PC-9 (cell line): Measurements from ENCODE around the gene RREB1. TPM values are rescaled to one million over a fixed set of nuclear protein-coding genes. Genes with fewer than 3 reads are reported as not detected.

ENCODE experiments used
- BruUV-seq: library from RNA; stranded (reverse); fragments of 400-500 nt; replicated peaks from 2 replicates; lab custom pipeline; 2021; lab: Mats Ljungman, UMichigan
- CTCF ChIA-PET: fragments of 300-600 bp; sonication (Branson Sonifier 250); formaldehyde crosslinking; loops from one replicate; lab custom pipeline; 2022; ENCODE audit warnings: antibody characterized with exemption; lab: Charles Lee
- POLR2A ChIA-PET: fragments of 300-600 bp; sonication (Branson Sonifier 250); formaldehyde crosslinking; loops from one replicate; lab custom pipeline; 2022; ENCODE audit warnings: antibody characterized with exemption; ENCODE audit not compliant: unreplicated experiment; lab: Charles Lee
- DNase-seq, 2 experiments: peaks; one replicate each; pipeline versions ENCODE4 v3.0.0 to v3.0.0-alpha.2; 2015 to 2022; ENCODE audit warnings: mixed read lengths in 1 of 2
- H2AFZ ChIP-seq: fragments of 200-600 bp; sonication (generic); 2 replicates; pipeline ENCODE4 v1.8.1; 2017; ENCODE audit warnings: antibody characterized with exemption
- H3F3A ChIP-seq: fragments of 200-600 bp; sonication (generic); 2 replicates; pipeline ENCODE4 v1.8.1; 2017; ENCODE audit warnings: antibody characterized with exemption, mild to moderate bottlenecking, low read depth; ENCODE audit not compliant: insufficient read depth
- H3K27ac ChIP-seq: fragments of 200-600 bp; sonication (generic); 2 replicates; pipeline ENCODE4 v1.6.1; 2016; ENCODE audit warnings: mixed run types
- H3K27me3 ChIP-seq: fragments of 200-600 bp; sonication (generic); 2 replicates; pipeline ENCODE4 v1.6.1; 2016; ENCODE audit warnings: low read depth, mixed run types; ENCODE audit not compliant: insufficient read depth
- H3K36me3 ChIP-seq: fragments of 200-600 bp; sonication (generic); 2 replicates; pipeline ENCODE4 v1.6.1; 2016; ENCODE audit warnings: low read depth, mixed run types
- H3K4me1 ChIP-seq: fragments of 200-600 bp; sonication (generic); replicated peaks from 2 replicates; pipeline ENCODE4 v1.6.1; 2016; ENCODE audit warnings: mixed run types; ENCODE audit not compliant: insufficient read depth
- H3K4me2 ChIP-seq: fragments of 200-600 bp; sonication (generic); 2 replicates; pipeline ENCODE4 v1.6.1; 2017; ENCODE audit warnings: mixed run types
- H3K4me3 ChIP-seq: fragments of 200-600 bp; sonication (generic); 2 replicates; pipeline ENCODE4 v1.6.1; 2016; ENCODE audit warnings: mixed run types
- H3K79me2 ChIP-seq: fragments of 200-600 bp; sonication (generic); 2 replicates; pipeline ENCODE4 v1.6.1; 2017; ENCODE audit warnings: low read depth, mixed run types
- H3K9me2 ChIP-seq: fragments of 200-600 bp; sonication (generic); 2 replicates; pipeline ENCODE4 v1.8.1; 2017; ENCODE audit warnings: mild to moderate bottlenecking; ENCODE audit not compliant: insufficient read depth
- H3K9me3 ChIP-seq: fragments of 200-600 bp; sonication (generic); 2 replicates; pipeline ENCODE4 v1.8.1; 2016; ENCODE audit warnings: low read depth; ENCODE audit not compliant: insufficient read depth
- H4K20me1 ChIP-seq: fragments of 200-600 bp; sonication (generic); 2 replicates; pipeline ENCODE4 v1.8.1; 2017; ENCODE audit not compliant: insufficient read depth
- EZH2 ChIP-seq: fragments of 200-600 bp; sonication (generic); IDR thresholded peaks from 2 replicates; pipeline ENCODE4 v1.8.0; 2017; ENCODE audit warnings: antibody characterized with exemption, low read depth
- intact Hi-C: fragments of 100-400 bp; cut with micrococcal nuclease; formaldehyde crosslinking; loops from one replicate; pipeline ENCODE4 v1.10.0; 2022; ENCODE audit not compliant: unreplicated experiment
- total RNA-seq: library from RNA; stranded (reverse); gene quantifications from 2 replicates; pipeline ENCODE4 v1.2.3, GENCODE V29; 2021
- TF ChIP-seq, protein P1 (sequence below): fragments of 200-600 bp; sonication (generic); conservative IDR thresholded peaks from 2 replicates; pipeline ENCODE4 v1.6.1; 2017; ENCODE audit warnings: mixed run types, antibody characterized with exemption, mild to moderate bottlenecking, moderate library complexity

The RREB1 gene
- total RNA-seq, 1 experiment from 2014 or later = 38.4 TPM

DNA sequence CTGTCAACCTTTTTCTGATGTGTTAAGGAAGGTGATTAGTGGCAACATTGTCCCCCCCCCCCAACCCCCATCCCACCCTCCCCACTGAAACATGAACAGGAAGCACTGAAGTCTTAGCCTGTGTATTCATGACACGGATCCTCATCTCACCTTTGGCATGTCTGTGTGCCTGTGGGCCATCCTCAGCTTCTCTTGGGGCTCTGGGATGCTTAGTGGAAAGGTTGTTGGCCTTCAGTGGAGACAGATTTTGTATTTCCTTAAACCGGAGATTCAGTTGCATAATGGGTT lies 93.6 kb downstream of the RREB1 start:
- H3K9me3 ChIP-seq = no peaks in the 10 kb centered on the region
- no peaks in the 10 kb centered on the region for H4K20me1 ChIP-seq
- ChIA-PET CTCF (interaction anchor here (0.7 kb wide), 1 partner anchor 505 kb away, joined by 4 read pairs; no protein-coding TSS in a partner anchor), POLR2A (interaction anchor here (0.5 to 0.9 kb wide), 6 partner anchors 18 to 204 kb away, joined by 3 to 7 read pairs (median 4); no protein-coding TSS in a partner anchor)
- TF ChIP-seq EZH2 = no peak
- TF ChIP-seq, protein P1, sequence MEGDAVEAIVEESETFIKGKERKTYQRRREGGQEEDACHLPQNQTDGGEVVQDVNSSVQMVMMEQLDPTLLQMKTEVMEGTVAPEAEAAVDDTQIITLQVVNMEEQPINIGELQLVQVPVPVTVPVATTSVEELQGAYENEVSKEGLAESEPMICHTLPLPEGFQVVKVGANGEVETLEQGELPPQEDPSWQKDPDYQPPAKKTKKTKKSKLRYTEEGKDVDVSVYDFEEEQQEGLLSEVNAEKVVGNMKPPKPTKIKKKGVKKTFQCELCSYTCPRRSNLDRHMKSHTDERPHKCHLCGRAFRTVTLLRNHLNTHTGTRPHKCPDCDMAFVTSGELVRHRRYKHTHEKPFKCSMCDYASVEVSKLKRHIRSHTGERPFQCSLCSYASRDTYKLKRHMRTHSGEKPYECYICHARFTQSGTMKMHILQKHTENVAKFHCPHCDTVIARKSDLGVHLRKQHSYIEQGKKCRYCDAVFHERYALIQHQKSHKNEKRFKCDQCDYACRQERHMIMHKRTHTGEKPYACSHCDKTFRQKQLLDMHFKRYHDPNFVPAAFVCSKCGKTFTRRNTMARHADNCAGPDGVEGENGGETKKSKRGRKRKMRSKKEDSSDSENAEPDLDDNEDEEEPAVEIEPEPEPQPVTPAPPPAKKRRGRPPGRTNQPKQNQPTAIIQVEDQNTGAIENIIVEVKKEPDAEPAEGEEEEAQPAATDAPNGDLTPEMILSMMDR = no peak
- H3K9me2 ChIP-seq = no peaks in the 10 kb centered on the region
- peak overlapping the region; percentile 63 for H3K4me2 ChIP-seq
- no peaks in the 10 kb centered on the region for H3K27me3 ChIP-seq
- H3K36me3 ChIP-seq = 0 out of 2 replicates have a peak, but pooled peaks cover 4% of the 10 kb centered on the region
- no peak overlapping the region; the same call in 1 of the 2 replicates for H3K4me3 ChIP-seq
- H3K79me2 ChIP-seq = 0 out of 2 replicates have a peak, but pooled peaks cover 15% of the 10 kb centered on the region
- peaks cover 19% of the 10 kb centered on the region; the same call in 1 of the 2 replicates for H3F3A ChIP-seq
- peak overlapping the region; percentile 92 for H3K27ac ChIP-seq
- BruUV-seq = no TSS peak
- H3K4me1 ChIP-seq = peaks cover 36% of the 10 kb centered on the region
- H2AFZ ChIP-seq = no peak overlapping the region
- intact Hi-C loops = loop anchor here (1.0 to 5.0 kb wide), 2 partner anchors 36 to 56 kb away; no protein-coding TSS in a partner anchor
- no peak for DNase-seq

DNA sequence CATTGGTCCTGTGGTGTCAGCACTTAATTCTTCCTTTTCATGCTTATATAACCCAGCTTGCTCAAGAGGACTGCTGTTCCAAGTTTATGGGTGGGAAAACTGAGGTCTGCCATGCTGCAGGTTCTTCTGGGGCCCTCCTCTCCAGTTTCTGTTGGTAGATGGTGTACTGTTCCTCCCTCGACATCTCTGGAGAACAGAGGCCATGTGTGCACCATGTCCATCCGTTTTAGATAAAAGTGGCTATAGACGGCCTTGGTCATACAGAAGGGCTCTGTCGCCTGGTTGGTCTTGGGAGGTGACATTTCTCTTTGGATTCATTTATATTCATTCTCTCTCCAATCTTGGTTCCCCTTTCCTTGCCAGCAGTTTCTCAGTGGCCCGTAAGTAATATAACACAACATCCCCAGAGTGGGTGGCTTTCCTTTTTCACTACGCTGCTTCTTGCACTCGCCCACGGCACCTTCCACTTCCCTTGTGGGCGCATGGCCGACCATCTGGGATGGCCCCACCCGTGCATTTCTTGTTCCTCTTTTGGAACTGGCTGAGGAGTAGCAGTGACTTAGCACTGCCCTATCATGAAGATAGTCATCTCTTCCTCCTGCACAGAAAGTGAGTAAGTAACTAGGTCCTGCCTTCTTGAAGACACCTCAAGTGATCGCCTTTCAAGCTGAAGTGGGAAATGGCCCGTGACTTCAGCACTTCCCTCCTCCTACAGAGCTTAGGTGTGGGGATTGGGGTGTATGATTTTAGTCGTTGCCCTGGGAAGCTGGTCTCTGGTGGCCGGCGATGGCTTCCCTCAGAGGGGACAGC lies 94.2 kb downstream of the RREB1 start:
- no peaks in the 10 kb centered on the region for H3K9me3 ChIP-seq
- intact Hi-C loops = loop anchor here (1.0 to 5.0 kb wide), 2 partner anchors 35 to 57 kb away; no protein-coding TSS in a partner anchor
- H2AFZ ChIP-seq = no peak overlapping the region
- H3K36me3 ChIP-seq = 0 out of 2 replicates have a peak, but pooled peaks cover 4% of the 10 kb centered on the region
- H4K20me1 ChIP-seq = no peaks in the 10 kb centered on the region
- ChIA-PET CTCF (interaction anchor here (0.7 kb wide), 1 partner anchor 505 kb away, joined by 4 read pairs; no protein-coding TSS in a partner anchor), POLR2A (interaction anchor here (0.5 to 0.9 kb wide), 5 partner anchors 17 to 204 kb away, joined by 3 to 7 read pairs (median 4); no protein-coding TSS in a partner anchor)
- TF ChIP-seq, protein P1 = no peak
- no peak for TF ChIP-seq EZH2
- H3F3A ChIP-seq = peaks cover 19% of the 10 kb centered on the region; the same call in 1 of the 2 replicates
- no peaks in the 10 kb centered on the region for H3K9me2 ChIP-seq
- no TSS peak for BruUV-seq
- no peak overlapping the region; the same call in 1 of the 2 replicates for H3K4me3 ChIP-seq
- no peak for DNase-seq
- no peaks in the 10 kb centered on the region for H3K27me3 ChIP-seq
- H3K4me2 ChIP-seq = peak overlapping the region; percentile 63
- H3K4me1 ChIP-seq = peaks cover 36% of the 10 kb centered on the region
- H3K27ac ChIP-seq = peak overlapping the region; percentile 92
- H3K79me2 ChIP-seq = 0 out of 2 replicates have a peak, but pooled peaks cover 15% of the 10 kb centered on the region

DNA sequence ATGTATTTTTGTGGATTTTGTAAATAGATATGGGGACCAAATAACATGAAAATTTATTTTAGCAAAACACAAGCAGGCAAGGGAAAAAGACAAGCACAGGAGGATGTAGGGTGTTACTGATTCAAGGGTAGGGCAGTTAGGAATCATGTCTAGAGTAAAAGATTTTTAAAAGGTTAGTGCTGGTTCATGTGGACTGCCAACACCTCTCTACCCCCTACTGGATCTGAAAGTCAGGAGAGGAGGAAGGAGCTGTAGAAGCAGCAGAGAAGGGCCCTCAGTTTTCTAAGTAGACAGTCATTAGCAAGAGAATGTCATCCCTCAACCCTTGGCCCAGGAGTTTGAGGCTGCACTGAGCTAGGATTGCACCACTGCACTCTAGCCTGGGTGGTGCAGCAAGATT lies 95.2 kb downstream of the RREB1 start:
- Histone ChIP-seq H3F3A (peaks cover 19% of the 10 kb centered on the region; the same call in 1 of the 2 replicates), H3K4me1 (peaks cover 36% of the 10 kb centered on the region), H3K4me3 (no peak overlapping the region), H3K79me2 (0 out of 2 replicates have a peak, but pooled peaks cover 15% of the 10 kb centered on the region), H3K27ac (no peak overlapping the region), H3K27me3 (no peaks in the 10 kb centered on the region), H3K9me2 (no peaks in the 10 kb centered on the region), H3K9me3 (no peaks in the 10 kb centered on the region), H3K36me3 (0 out of 2 replicates have a peak, but pooled peaks cover 4% of the 10 kb centered on the region), H3K4me2 (no peak overlapping the region), H4K20me1 (no peaks in the 10 kb centered on the region), H2AFZ (no peak overlapping the region)
- TF ChIP-seq, protein P1 = no peak
- TF ChIP-seq EZH2 = no peak
- intact Hi-C loops = loop anchor here (5.0 kb wide), 1 partner anchor 34 kb away; no protein-coding TSS in a partner anchor
- DNase-seq = no peak
- BruUV-seq = no TSS peak
- POLR2A ChIA-PET = interaction anchor here (0.6 kb wide), 1 partner anchor 62 kb away, joined by 3 read pairs; no protein-coding TSS in a partner anchor
- CTCF ChIA-PET = interaction anchor here (0.6 kb wide), 1 partner anchor 377 kb away, joined by 4 read pairs; no protein-coding TSS in a partner anchor
